ENCODE data around the gene DDR1. TPM values are rescaled to one million over a fixed set of nuclear protein-coding genes. Genes with fewer than 3 reads are reported as not detected.

DDR1 gene
- total and polyA plus RNA-seq, 2 experiments from 2014 or later = 58.3 to 154 TPM

- TF ChIP-seq ZNF462 (CRISPR knock-in tag; IDR thresholded peaks at IDR 0.05) (no peak), EZH2phosphoT487 (IDR thresholded peaks at IDR 0.05; ENCODE audit: unreplicated experiment) (no peak), CREB1 (CRISPR knock-in tag; IDR thresholded peaks at IDR 0.05; ENCODE audit: low read depth) (no peak), STAT1 (IDR thresholded peaks at IDR 0.05; ENCODE audit: unreplicated experiment) (no peak), JUNB (IDR thresholded peaks at IDR 0.05; ENCODE audit: unreplicated experiment) (no peak), ZNF114 (CRISPR knock-in tag; IDR thresholded peaks at IDR 0.05) (no peak), ZNF331 (CRISPR knock-in tag; IDR thresholded peaks at IDR 0.05; ENCODE audit: low read depth) (no peak), EZH2 (IDR thresholded peaks at IDR 0.05; ENCODE audit: low read depth, unreplicated experiment) (no peak), ETS1 (IDR thresholded peaks at IDR 0.05) (no peak)
Observed at GRCh38 chr6:30938730-30939129, 54.4 kb downstream of the DDR1 start (continued).

- Mint-ChIP-seq H3K27ac (no peak overlapping the region), H3K4me1 (peaks cover 35% of the 10 kb centered on the region), H3K27me3 (ENCODE audit: insufficient read depth, low read depth, poor library complexity) (peaks cover 15% of the 10 kb centered on the region), H3K9me3 (no peaks in the 10 kb centered on the region; the same call in 2 of the 3 replicates), H3K4me3 (no peak overlapping the region), H3K36me3 (ENCODE audit: low read depth) (no peaks in the 10 kb centered on the region; the same call in 2 of the 3 replicates)
- TF ChIP-seq NANOG (IDR thresholded peaks at IDR 0.05; ENCODE audit: borderline replicate concordance) = no peak
- no peak for TF ChIP-seq EZH2phosphoT487 (IDR thresholded peaks at IDR 0.05; ENCODE audit: unreplicated experiment)
- TF ChIP-seq ETS1 (IDR thresholded peaks at IDR 0.05) = no peak
- TF ChIP-seq REST (IDR thresholded peaks at IDR 0.05; ENCODE audit: unreplicated experiment) = no peak
- no peak for TF ChIP-seq ZNF114 (CRISPR knock-in tag; IDR thresholded peaks at IDR 0.05)
- TF ChIP-seq POLR2AphosphoS5 (IDR thresholded peaks at IDR 0.05; ENCODE audit: low read depth) = no peak
- no peak for TF ChIP-seq CREB1 (CRISPR knock-in tag; IDR thresholded peaks at IDR 0.05; ENCODE audit: low read depth)
- no peak for TF ChIP-seq JUNB (IDR thresholded peaks at IDR 0.05; ENCODE audit: unreplicated experiment)
- no peak overlapping the region for H3K27ac ChIP-seq (ENCODE audit: low read depth)
- H3K36me3 ChIP-seq (ENCODE audit: insufficient read depth) = no peaks in the 10 kb centered on the region
- H3K4me1 ChIP-seq (ENCODE audit: insufficient read depth) = peaks cover 17% of the 10 kb centered on the region
- H3F3A ChIP-seq (replicated peaks; ENCODE audit: low read depth) = no peaks in the 10 kb centered on the region
- no peaks in the 10 kb centered on the region for H4K20me1 ChIP-seq (replicated peaks; ENCODE audit: insufficient read depth)
- no peak for DNase-seq (ENCODE audit: low spot score)
- no peak for ATAC-seq
- H3K79me2 ChIP-seq (replicated peaks; ENCODE audit: insufficient read depth) = no peaks in the 10 kb centered on the region
- no peaks in the 10 kb centered on the region for H3K27me3 ChIP-seq (ENCODE audit: insufficient read depth)
- H3K4me3 ChIP-seq = no peak overlapping the region
- peaks cover 5% of the 10 kb centered on the region; the same call in 1 of the 2 replicates for H3K9me2 ChIP-seq (ENCODE audit: insufficient read depth)
- H2AFZ ChIP-seq = no peak overlapping the region
- H3K4me2 ChIP-seq = no peak overlapping the region
Observed at GRCh38 chr6:30939473-30939872, 55.2 kb downstream of the DDR1 start.

All from GM23338 (cell line).